ENCODE data around the gene COL11A2. TPM values are rescaled to one million over a fixed set of nuclear protein-coding genes. Genes with fewer than 3 reads are reported as not detected.
"Not testable (repeated sequence)": the region's sequence is repeated elsewhere in the genome, so short reads cannot be mapped to it uniquely, and the experiment has no call there.

The COL11A2 gene
- total and polyA plus RNA-seq, 2 experiments from 2014 or later: 59.6 to 94.6 TPM

- TF ChIP-seq CTCF (IDR thresholded peaks at IDR 0.05; ENCODE audit: low read depth, low read length): no peak
- Histone ChIP-seq H3K36me3 (no peaks in the 10 kb centered on the region), H3K4me1 (ENCODE audit: low read depth) (peaks cover 12% of the 10 kb centered on the region), H3K27ac (peak overlapping the region; percentile 81), H3K9me3 (ENCODE audit: low read depth) (no peaks in the 10 kb centered on the region), H3K4me3 (no peak overlapping the region), H3K27me3 (no peaks in the 10 kb centered on the region)
- DNase-seq (ENCODE audit: low read depth in 1 of 2, low spot score in 1 of 2): peak in 1 of 2 donors; percentile 65
Measured at GRCh38 chr6:33235221-33235634, 43.0 kb upstream of the COL11A2 start.

GRCh38 chr6:33226503-33227120, 34.3 kb upstream of the COL11A2 start:
- not testable (repeated sequence) for H3K27me3 ChIP-seq; H3K9me3 ChIP-seq (ENCODE audit: low read depth); H3K4me1 ChIP-seq (ENCODE audit: low read depth); H3K27ac ChIP-seq; DNase-seq (ENCODE audit: low read depth in 1 of 2, low spot score in 1 of 2); H3K4me3 ChIP-seq; H3K36me3 ChIP-seq

GRCh38 chr6:33217681-33218080, 25.4 kb upstream of the COL11A2 start:
- TF ChIP-seq CTCF (IDR thresholded peaks at IDR 0.05; ENCODE audit: low read depth, low read length): no peak
- H3K27me3 ChIP-seq: peaks cover 6% of the 10 kb centered on the region
- DNase-seq (ENCODE audit: low read depth in 1 of 2, low spot score in 1 of 2): no peak

GRCh38 chr6:33217246-33217645, 25.0 kb upstream of the COL11A2 start:
- no peak for TF ChIP-seq CTCF (IDR thresholded peaks at IDR 0.05; ENCODE audit: low read depth, low read length)
- Histone ChIP-seq H3K4me3 (no peak overlapping the region), H3K4me1 (ENCODE audit: low read depth) (peaks cover 13% of the 10 kb centered on the region), H3K36me3 (no peaks in the 10 kb centered on the region), H3K27me3 (peaks cover 6% of the 10 kb centered on the region), H3K27ac (no peak overlapping the region), H3K9me3 (ENCODE audit: low read depth) (no peaks in the 10 kb centered on the region)
- DNase-seq (ENCODE audit: low read depth in 1 of 2, low spot score in 1 of 2): no peak

More at GRCh38 chr6:33217681-33218080, 25.4 kb upstream of the COL11A2 start:
- Histone ChIP-seq H3K9me3 (ENCODE audit: low read depth) (no peaks in the 10 kb centered on the region), H3K36me3 (no peaks in the 10 kb centered on the region), H3K4me1 (ENCODE audit: low read depth) (peaks cover 10% of the 10 kb centered on the region), H3K4me3 (no peak overlapping the region), H3K27ac (no peak overlapping the region)

DNA sequence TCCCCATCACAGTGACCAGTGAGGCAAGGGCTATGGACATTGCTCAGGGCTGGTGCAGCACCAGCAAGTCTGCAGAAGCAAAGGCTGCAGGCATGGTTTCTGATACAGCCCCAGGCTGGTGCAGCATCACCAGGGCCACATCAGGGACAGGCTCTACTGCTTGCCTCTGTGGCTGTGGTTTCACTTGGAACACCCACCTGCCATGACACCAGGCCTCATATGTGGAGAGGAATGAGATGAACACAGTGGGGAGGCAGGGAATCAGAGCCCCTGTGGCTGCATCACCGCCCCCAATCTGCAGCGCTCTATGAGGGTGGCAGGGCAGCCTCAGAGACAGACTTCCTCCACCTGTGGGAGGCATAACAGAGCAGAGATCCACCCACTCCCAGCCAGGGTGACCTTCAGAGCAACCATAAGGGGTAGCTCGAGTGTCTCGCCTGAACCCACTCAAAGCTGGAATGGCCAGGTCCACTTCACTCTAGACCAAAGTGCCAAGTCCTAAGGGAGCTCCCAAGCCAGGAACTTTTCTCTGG, 23.9 kb upstream of the COL11A2 start:
- DNase-seq (ENCODE audit: low read depth in 1 of 2, low spot score in 1 of 2): no peak
- H3K27me3 ChIP-seq: peaks cover 6% of the 10 kb centered on the region

More for the DNA sequence above, 23.9 kb upstream of the COL11A2 start:
- no peaks in the 10 kb centered on the region for H3K9me3 ChIP-seq (ENCODE audit: low read depth)
- H3K36me3 ChIP-seq: no peaks in the 10 kb centered on the region
- no peak overlapping the region for H3K4me3 ChIP-seq
- TF ChIP-seq CTCF (IDR thresholded peaks at IDR 0.05; ENCODE audit: low read depth, low read length): no peak
- H3K4me1 ChIP-seq (ENCODE audit: low read depth): peaks cover 13% of the 10 kb centered on the region
- H3K27ac ChIP-seq: no peak overlapping the region

Measured in cardiac muscle cell (in vitro differentiated cells and primary cell).